ENCODE data around the gene FBXL13. TPM values are rescaled to one million over a fixed set of nuclear protein-coding genes. Genes with fewer than 3 reads are reported as not detected.
"Not testable (repeated sequence)": the region's sequence is repeated elsewhere in the genome, so short reads cannot be mapped to it uniquely, and the experiment has no call there.

Gene FBXL13
- total and polyA plus RNA-seq, 5 donors from 2014 or later = 0.19 to 0.42 TPM; not detected in 3

DNA sequence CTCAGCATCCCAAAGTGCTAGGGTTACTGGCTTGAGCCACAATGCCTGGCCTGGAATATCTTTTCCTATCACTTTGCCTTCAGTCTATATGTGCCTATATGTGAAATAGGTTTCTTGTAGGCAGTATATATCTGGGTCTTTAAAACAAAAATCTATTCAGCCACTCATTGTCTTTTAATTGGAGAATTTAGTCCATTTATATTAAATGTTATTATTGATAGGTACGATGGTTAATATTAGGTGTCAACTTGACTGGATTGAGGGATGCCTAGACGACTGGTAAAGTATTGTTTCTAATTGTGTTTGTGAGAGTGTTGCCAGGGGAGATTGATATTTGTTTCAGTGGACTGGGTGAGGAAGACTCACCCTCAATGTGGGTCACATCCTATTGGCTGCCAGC is 73.4 kb downstream of the FBXL13 start:
- Histone ChIP-seq H3K27me3 (ENCODE audit: control insufficient read depth, insufficient read depth, low read length) (peaks cover 3% of the 10 kb centered on the region), H3K4me1 (ENCODE audit: control insufficient read depth, insufficient read depth, low read length, poor library complexity, severe bottlenecking) (no peaks in the 10 kb centered on the region), H3K36me3 (ENCODE audit: control insufficient read depth, insufficient read depth, low read length) (no peaks in the 10 kb centered on the region), H3K4me3 (ENCODE audit: low read depth, low read length) (no peak overlapping the region), H3K9me3 (ENCODE audit: control insufficient read depth in 2 of 2, low read length in 2 of 2) (peaks cover 17% of the 10 kb centered on the region in 2 experiments), H3K27ac (ENCODE audit: insufficient read depth, low read length, poor library complexity, severe bottlenecking) (no peak overlapping the region)
- H3K27me3 Mint-ChIP-seq = peaks cover 25% of the 10 kb centered on the region
- no peak for ATAC-seq (ENCODE audit: low read depth in 2 of 2)
- peaks cover 3% of the 10 kb centered on the region for H3K36me3 Mint-ChIP-seq
- H3K4me3 Mint-ChIP-seq = no peak overlapping the region
- no peak overlapping the region for H3K27ac Mint-ChIP-seq
- H3K9me3 Mint-ChIP-seq = peaks cover 4 to 28% (median 10%) of the 10 kb centered on the region in 7 donors
- H3K4me1 Mint-ChIP-seq = no peaks in the 10 kb centered on the region
- DNase-seq = no peak

DNA sequence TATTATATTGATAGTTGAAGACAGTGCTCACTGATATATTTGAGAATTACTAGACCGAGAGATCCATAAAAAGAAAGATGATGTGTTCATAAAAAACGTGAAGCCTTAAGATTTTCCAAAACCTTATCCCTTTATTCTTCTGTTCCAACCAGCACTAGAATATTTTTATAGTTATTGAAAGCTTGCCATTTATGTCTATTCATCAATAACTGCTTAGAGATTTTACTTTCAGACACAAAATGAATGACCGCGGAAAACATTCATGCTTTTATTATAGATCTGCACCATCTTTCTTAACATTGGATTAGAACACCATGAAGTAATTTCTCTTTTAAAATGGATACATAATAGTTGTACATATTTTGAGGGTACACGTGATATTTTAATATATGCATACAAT is 77.6 kb downstream of the FBXL13 start:
- no peaks in the 10 kb centered on the region for H3K4me1 ChIP-seq (ENCODE audit: control insufficient read depth, insufficient read depth, low read length, poor library complexity, severe bottlenecking)
- H3K4me3 ChIP-seq (ENCODE audit: low read depth, low read length) = no peak overlapping the region
- H3K27me3 ChIP-seq (ENCODE audit: control insufficient read depth, insufficient read depth, low read length) = no peaks in the 10 kb centered on the region
- Mint-ChIP-seq H3K4me1 (no peaks in the 10 kb centered on the region), H3K27ac (no peak overlapping the region), H3K9me3 (peaks cover 0 to 7% (median 5%) of the 10 kb centered on the region in 7 donors), H3K4me3 (no peak overlapping the region), H3K36me3 (no peaks in the 10 kb centered on the region), H3K27me3 (peaks cover 8% of the 10 kb centered on the region)
- no peaks in the 10 kb centered on the region for H3K36me3 ChIP-seq (ENCODE audit: control insufficient read depth, insufficient read depth, low read length)
- no peak for ATAC-seq (ENCODE audit: low read depth in 2 of 2)
- H3K9me3 ChIP-seq (ENCODE audit: control insufficient read depth in 2 of 2, low read length in 2 of 2) = peaks cover 4 to 6% of the 10 kb centered on the region in 2 experiments
- no peak overlapping the region for H3K27ac ChIP-seq (ENCODE audit: insufficient read depth, low read length, poor library complexity, severe bottlenecking)
- no peak for DNase-seq

DNA sequence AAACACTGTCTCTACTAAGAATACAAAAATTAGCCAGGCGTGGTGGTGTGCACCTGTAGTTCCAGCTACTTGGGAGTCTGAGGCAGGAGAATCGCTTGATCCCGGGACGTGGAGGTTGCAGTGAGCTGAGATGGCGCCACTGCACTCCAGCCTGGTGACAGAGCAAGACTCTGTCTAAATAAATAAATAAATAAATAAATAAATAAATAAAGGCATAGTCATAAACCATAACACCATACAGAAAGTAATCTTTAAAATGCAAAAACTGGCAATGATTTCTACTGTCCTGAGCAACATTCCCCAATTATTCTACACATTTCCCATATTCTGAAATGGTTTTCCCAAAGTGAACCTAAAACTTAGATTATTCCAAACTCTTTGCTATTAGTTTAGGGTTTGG is 79.0 kb downstream of the FBXL13 start:
- H3K4me3 Mint-ChIP-seq; H3K36me3 Mint-ChIP-seq; H3K27ac ChIP-seq (ENCODE audit: insufficient read depth, low read length, poor library complexity, severe bottlenecking); H3K4me1 Mint-ChIP-seq; H3K4me1 ChIP-seq (ENCODE audit: control insufficient read depth, insufficient read depth, low read length, poor library complexity, severe bottlenecking); H3K9me3 Mint-ChIP-seq; H3K27me3 Mint-ChIP-seq; ATAC-seq (ENCODE audit: low read depth in 2 of 2); DNase-seq; H3K27ac Mint-ChIP-seq; H3K4me3 ChIP-seq (ENCODE audit: low read depth, low read length); H3K27me3 ChIP-seq (ENCODE audit: control insufficient read depth, insufficient read depth, low read length); H3K9me3 ChIP-seq (ENCODE audit: control insufficient read depth in 2 of 2, low read length in 2 of 2); H3K36me3 ChIP-seq (ENCODE audit: control insufficient read depth, insufficient read depth, low read length): not testable (repeated sequence)

DNA sequence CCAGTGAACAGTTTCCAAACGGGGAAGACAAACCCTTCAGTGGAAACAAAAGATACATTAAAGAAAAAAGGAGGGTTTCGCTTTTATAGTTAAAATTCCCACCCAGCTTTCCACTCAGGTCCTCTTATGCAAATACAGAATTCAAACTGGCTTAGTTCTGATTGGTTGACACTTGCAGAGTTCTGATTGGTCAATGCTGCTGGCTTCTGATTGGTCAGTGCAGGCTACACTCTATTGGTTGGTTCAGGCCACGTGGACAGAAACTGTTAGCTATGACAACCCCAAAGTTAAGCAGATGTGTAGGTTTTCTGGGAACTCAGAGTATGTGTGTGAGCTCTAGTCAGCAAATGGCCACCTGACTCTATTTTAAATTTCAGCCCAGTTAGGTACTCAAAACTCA is 80.0 kb downstream of the FBXL13 start:
- ATAC-seq (ENCODE audit: low read depth in 2 of 2) (no peak), DNase-seq (no peak)
- Histone ChIP-seq H3K4me3 (ENCODE audit: low read depth, low read length) (no peak overlapping the region), H3K36me3 (ENCODE audit: control insufficient read depth, insufficient read depth, low read length) (no peaks in the 10 kb centered on the region), H3K9me3 (ENCODE audit: control insufficient read depth in 2 of 2, low read length in 2 of 2) (no peaks in the 10 kb centered on the region), H3K27me3 (ENCODE audit: control insufficient read depth, insufficient read depth, low read length) (peaks cover 3% of the 10 kb centered on the region), H3K4me1 (ENCODE audit: control insufficient read depth, insufficient read depth, low read length, poor library complexity, severe bottlenecking) (no peaks in the 10 kb centered on the region), H3K27ac (ENCODE audit: insufficient read depth, low read length, poor library complexity, severe bottlenecking) (no peak overlapping the region)
- Mint-ChIP-seq H3K4me1 (no peaks in the 10 kb centered on the region), H3K4me3 (no peak overlapping the region), H3K36me3 (no peaks in the 10 kb centered on the region), H3K27ac (no peak overlapping the region), H3K27me3 (peaks cover 5% of the 10 kb centered on the region), H3K9me3 (peaks cover 0 to 3% (median 0%) of the 10 kb centered on the region in 7 donors)

DNA sequence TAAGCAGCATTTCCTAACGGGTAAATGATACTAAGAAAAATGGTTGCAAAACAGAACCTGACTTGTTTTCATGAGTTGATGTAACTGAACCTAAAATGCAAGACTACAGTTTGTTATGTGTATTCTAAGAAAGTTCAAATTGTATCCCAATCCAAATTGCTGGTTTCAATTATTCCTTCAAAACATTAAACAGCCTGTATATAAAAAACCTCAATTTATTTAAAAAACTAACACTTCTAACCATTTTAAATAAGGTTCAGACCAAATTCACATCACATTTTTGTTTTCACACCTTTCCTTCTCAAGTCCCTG is 80.9 kb downstream of the FBXL13 start:
- Mint-ChIP-seq H3K4me1 (no peaks in the 10 kb centered on the region), H3K9me3 (peaks cover 0 to 3% (median 0%) of the 10 kb centered on the region in 7 donors), H3K27me3 (peaks cover 5% of the 10 kb centered on the region), H3K27ac (no peak overlapping the region), H3K36me3 (no peaks in the 10 kb centered on the region), H3K4me3 (no peak overlapping the region)
- Histone ChIP-seq H3K27me3 (ENCODE audit: control insufficient read depth, insufficient read depth, low read length) (peaks cover 3% of the 10 kb centered on the region), H3K4me3 (ENCODE audit: low read depth, low read length) (no peak overlapping the region), H3K36me3 (ENCODE audit: control insufficient read depth, insufficient read depth, low read length) (no peaks in the 10 kb centered on the region), H3K9me3 (ENCODE audit: control insufficient read depth in 2 of 2, low read length in 2 of 2) (no peaks in the 10 kb centered on the region), H3K4me1 (ENCODE audit: control insufficient read depth, insufficient read depth, low read length, poor library complexity, severe bottlenecking) (no peaks in the 10 kb centered on the region), H3K27ac (ENCODE audit: insufficient read depth, low read length, poor library complexity, severe bottlenecking) (no peak overlapping the region)
- ATAC-seq (ENCODE audit: low read depth in 2 of 2) = no peak
- DNase-seq = no peak

DNA sequence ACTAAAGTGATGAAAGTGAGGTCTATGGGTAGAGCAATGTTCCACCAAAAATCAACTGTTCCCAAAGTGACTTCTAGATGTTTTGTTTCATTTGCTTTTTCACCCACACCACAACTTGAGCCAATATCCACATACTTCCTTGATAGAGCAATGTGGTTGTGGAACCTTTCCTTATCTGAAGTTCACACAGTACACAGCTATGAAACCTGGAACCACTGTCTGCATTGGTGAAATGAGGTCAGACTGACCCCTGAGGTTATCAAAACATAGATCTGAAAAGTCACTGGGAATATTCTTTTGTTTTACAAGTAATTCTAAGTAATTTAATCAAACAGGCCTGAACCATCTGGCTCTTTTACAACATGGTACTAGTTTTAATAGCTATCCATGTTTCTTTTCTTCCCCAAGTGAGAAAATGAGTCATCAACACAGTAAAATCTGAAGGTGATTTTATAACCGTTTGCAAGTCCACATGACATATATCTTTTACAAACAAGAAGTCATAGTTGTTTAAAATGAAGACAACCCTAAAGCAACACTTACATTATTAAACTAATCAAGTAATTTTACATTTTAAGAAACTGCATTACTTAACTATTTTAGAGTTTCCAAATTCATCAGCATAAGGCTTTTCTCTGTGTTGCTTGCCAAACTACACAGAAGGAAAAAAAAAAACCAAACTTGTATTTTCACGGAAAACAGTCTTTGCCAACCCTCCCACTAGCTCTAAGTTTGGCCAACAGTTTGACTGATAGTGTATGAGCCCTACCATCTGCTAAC is 81.5 kb downstream of the FBXL13 start:
- H3K9me3 ChIP-seq (ENCODE audit: control insufficient read depth in 2 of 2, low read length in 2 of 2) = no peaks in the 10 kb centered on the region
- peaks cover 5% of the 10 kb centered on the region for H3K27me3 Mint-ChIP-seq
- DNase-seq (peak in 1 of 3 donors; percentile 8), ATAC-seq (ENCODE audit: low read depth in 2 of 2) (no peak)
- H3K27ac ChIP-seq (ENCODE audit: insufficient read depth, low read length, poor library complexity, severe bottlenecking) = no peak overlapping the region
- H3K4me1 Mint-ChIP-seq = no peaks in the 10 kb centered on the region
- H3K4me1 ChIP-seq (ENCODE audit: control insufficient read depth, insufficient read depth, low read length, poor library complexity, severe bottlenecking) = no peaks in the 10 kb centered on the region
- H3K36me3 ChIP-seq (ENCODE audit: control insufficient read depth, insufficient read depth, low read length) = no peaks in the 10 kb centered on the region
- peaks cover 0 to 3% (median 0%) of the 10 kb centered on the region in 7 donors for H3K9me3 Mint-ChIP-seq
- no peak overlapping the region for H3K27ac Mint-ChIP-seq
- H3K4me3 ChIP-seq (ENCODE audit: low read depth, low read length) = no peak overlapping the region
- peaks cover 3% of the 10 kb centered on the region for H3K27me3 ChIP-seq (ENCODE audit: control insufficient read depth, insufficient read depth, low read length)
- H3K4me3 Mint-ChIP-seq = no peak overlapping the region
- no peaks in the 10 kb centered on the region for H3K36me3 Mint-ChIP-seq

DNA sequence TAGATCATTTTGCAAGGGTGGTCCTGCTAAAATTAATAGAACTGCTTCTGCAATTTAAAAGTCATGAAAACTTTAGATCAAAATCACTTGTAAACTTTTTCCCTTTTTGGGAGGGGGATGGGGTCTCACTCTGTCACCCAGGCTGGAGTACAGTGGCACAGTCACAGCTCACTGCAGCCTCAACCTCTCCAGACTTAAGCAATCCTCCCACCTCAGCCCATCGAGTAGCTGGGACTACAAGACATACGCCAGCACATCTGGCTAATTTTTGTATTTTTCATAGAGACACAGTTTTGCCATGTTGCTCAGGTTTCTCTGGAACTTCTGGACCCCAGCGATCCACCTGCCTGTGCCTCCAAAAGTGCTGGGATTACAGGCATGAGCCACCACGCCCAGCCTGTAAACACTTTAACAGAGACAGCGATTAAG is 82.1 kb downstream of the FBXL13 start:
- Mint-ChIP-seq H3K4me3 (no peak overlapping the region), H3K27ac (no peak overlapping the region), H3K36me3 (no peaks in the 10 kb centered on the region), H3K27me3 (peaks cover 5% of the 10 kb centered on the region), H3K9me3 (peaks cover 0 to 3% (median 0%) of the 10 kb centered on the region in 7 donors), H3K4me1 (no peaks in the 10 kb centered on the region)
- H3K4me3 ChIP-seq (ENCODE audit: low read depth, low read length) = no peak overlapping the region
- ATAC-seq (ENCODE audit: low read depth in 2 of 2) (no peak), DNase-seq (no peak)
- no peaks in the 10 kb centered on the region for H3K9me3 ChIP-seq (ENCODE audit: control insufficient read depth in 2 of 2, low read length in 2 of 2)
- H3K4me1 ChIP-seq (ENCODE audit: control insufficient read depth, insufficient read depth, low read length, poor library complexity, severe bottlenecking) = no peaks in the 10 kb centered on the region
- no peak overlapping the region for H3K27ac ChIP-seq (ENCODE audit: insufficient read depth, low read length, poor library complexity, severe bottlenecking)
- H3K36me3 ChIP-seq (ENCODE audit: control insufficient read depth, insufficient read depth, low read length) = no peaks in the 10 kb centered on the region
- peaks cover 3% of the 10 kb centered on the region for H3K27me3 ChIP-seq (ENCODE audit: control insufficient read depth, insufficient read depth, low read length)

DNA sequence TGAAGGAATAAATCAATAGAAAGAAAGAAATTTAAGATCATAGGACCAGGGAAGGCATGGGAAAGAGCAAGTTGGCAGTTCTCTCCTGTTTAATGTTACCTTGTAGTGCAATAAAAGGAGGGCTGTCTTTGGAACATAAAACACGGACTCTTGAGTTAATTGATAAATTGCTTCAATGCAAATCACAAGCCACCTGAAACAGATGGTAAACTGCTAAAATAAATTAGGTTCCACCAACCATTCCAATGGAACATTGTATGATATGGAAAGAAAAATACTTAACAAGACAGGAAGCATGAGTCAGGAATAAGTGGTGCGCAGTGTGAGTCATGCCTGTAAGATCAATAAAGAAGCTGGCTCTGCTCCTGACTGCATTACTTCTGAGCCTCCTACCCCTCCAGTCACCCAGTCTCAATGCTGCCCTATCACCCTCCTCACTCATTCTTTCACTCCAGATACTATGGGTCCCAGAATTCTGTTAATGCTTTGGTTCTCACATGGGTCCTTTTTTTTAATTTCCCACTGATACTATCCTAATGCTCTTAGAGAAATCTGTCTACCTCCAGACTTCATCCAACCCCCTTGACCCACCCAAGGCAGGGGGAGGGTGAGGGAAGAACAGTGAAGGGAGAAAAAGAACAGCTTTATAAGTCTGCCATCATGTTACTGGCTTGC is 82.9 kb downstream of the FBXL13 start:
- Mint-ChIP-seq H3K9me3 (peaks cover 0 to 3% (median 0%) of the 10 kb centered on the region in 7 donors), H3K27me3 (peaks cover 5% of the 10 kb centered on the region), H3K36me3 (no peaks in the 10 kb centered on the region), H3K27ac (no peak overlapping the region), H3K4me1 (no peaks in the 10 kb centered on the region), H3K4me3 (no peak overlapping the region)
- H3K4me3 ChIP-seq (ENCODE audit: low read depth, low read length) = no peak overlapping the region
- peaks cover 3% of the 10 kb centered on the region for H3K27me3 ChIP-seq (ENCODE audit: control insufficient read depth, insufficient read depth, low read length)
- H3K36me3 ChIP-seq (ENCODE audit: control insufficient read depth, insufficient read depth, low read length) = no peaks in the 10 kb centered on the region
- no peaks in the 10 kb centered on the region for H3K4me1 ChIP-seq (ENCODE audit: control insufficient read depth, insufficient read depth, low read length, poor library complexity, severe bottlenecking)
- no peak for ATAC-seq (ENCODE audit: low read depth in 2 of 2)
- DNase-seq = no peak
- H3K27ac ChIP-seq (ENCODE audit: insufficient read depth, low read length, poor library complexity, severe bottlenecking) = no peak overlapping the region
- H3K9me3 ChIP-seq (ENCODE audit: control insufficient read depth in 2 of 2, low read length in 2 of 2) = no peaks in the 10 kb centered on the region
